T-helper 2 cell treated with Interferon-gamma antibody and Interleukin-4, amounts not matched to agents 5 μg/mL and 100 μg/mL, for 36 hours (primary cell): ENCODE measurements around the gene PERCC1.
A peak's percentile ranks its signal among the peaks of the same experiment; 100 is the strongest.
"Not testable (repeated sequence)": the region's sequence is repeated elsewhere in the genome, so short reads cannot be mapped to it uniquely, and the experiment has no call there.

Experiments used
- DNase-seq: peaks from one replicate; pipeline ENCODE4 v3.0.0; 2021; ENCODE audit warnings: low spot score
- H3K27ac Mint-ChIP-seq: one replicate; pipeline ENCODE4 v1.8.0; 2021; ENCODE audit warnings: mild to moderate bottlenecking, mixed read lengths
- H3K27me3 Mint-ChIP-seq: one replicate; pipeline ENCODE4 v1.8.0; 2021; ENCODE audit warnings: low read depth, mixed read lengths
- H3K36me3 Mint-ChIP-seq: one replicate; pipeline ENCODE4 v1.8.0; 2021; ENCODE audit warnings: low read depth, mixed read lengths
- H3K4me1 Mint-ChIP-seq: one replicate; pipeline ENCODE4 v1.8.0; 2021; ENCODE audit warnings: low read depth, mixed read lengths
- H3K4me3 Mint-ChIP-seq: one replicate; pipeline ENCODE4 v1.8.0; 2022; ENCODE audit warnings: mild to moderate bottlenecking, moderate library complexity, mixed read lengths
- H3K9me3 Mint-ChIP-seq: one replicate; pipeline ENCODE4 v1.8.0; 2021; ENCODE audit warnings: mixed read lengths

The PERCC1 gene

DNA sequence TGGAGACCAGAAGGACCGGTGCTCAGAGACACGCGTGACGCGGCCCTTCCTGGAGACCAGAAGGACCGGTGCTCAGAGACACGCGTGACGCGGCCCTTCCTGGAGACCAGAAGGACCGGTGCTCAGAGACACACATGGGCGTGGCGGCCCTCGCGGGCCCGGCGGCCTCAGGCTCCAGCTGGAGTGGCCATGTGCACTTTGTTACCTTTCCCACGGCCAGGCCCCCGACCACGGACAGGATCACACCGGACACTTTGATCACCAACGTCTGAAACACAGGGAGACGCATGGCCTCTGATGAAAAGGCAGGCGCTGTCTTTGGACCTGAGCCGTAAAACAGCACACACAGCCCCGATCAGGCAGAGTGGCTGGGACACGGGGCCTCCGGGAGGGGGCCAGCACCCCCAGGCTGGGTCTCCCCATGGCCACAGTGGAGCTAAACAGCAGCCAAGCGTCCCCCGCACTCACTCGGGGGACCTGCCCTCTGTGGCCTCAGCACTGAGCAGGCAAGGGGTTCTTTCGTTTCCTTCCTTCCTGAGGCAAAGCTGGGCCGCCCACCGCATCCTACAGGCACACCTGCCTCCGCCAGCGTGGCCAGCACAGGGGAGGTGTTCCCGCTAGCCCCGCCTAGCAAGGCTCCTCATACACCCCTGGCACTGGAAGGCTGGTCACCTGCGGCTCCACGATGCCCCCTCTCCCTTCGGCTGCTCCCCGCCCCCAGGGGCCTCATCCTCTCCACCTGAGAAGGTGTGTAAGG, 26.8 kb downstream of the PERCC1 start:
- Mint-ChIP-seq H3K27me3 (no peaks in the 10 kb centered on the region), H3K36me3 (no peaks in the 10 kb centered on the region), H3K27ac (no peak overlapping the region), H3K9me3 (no peaks in the 10 kb centered on the region), H3K4me3 (no peak overlapping the region), H3K4me1 (no peaks in the 10 kb centered on the region)
- no peak for DNase-seq

DNA sequence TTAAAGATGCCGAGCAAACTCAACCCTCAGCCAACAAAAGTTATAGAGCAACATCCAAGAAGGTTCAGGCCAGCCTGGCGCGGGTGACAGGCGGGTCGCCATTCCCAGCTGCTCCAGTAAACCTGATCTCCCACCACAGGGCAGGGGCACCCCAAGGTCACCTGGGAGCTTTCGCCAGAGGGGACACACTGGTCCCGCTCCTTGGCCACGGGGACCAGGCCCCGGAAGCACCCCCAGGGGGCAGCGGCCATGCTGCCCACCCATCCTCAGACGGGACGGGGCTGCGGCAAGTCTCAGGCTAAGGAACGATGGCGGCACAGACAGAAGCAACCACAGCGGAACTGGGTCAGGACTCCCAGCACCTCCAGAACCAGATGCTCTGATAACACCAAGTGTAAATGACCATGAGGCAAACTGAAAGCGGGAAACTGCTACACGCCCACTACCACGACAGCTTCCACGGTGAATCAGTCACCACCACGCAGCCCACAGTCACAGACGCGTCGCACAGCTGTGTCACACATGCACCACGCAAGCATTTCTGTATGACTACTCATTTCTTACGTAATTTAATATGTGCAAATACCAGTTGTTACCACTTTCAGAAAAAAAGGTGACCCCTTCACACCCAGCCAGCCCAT, 27.6 kb downstream of the PERCC1 start:
- H3K36me3 Mint-ChIP-seq = no peaks in the 10 kb centered on the region

DNA sequence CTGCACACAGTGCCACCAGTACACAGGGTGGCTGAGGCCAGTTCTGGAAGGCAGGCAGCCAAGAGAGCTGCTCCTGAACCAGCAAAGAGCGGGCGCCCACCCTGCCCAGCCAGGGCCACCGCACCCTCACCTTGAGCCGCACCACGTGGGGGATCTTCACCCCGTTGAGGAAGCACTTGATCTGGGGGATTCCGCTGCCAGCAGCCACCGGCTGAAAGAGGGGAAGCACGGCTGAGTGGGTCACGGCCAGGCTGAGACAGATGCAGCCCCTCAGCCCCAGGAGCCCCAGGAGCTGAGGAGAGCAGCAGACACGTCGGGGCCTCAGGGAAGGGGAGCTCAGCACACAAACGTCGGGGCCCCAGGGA, 28.1 kb downstream of the PERCC1 start:
- Mint-ChIP-seq H3K4me1 (no peaks in the 10 kb centered on the region), H3K36me3 (no peaks in the 10 kb centered on the region), H3K27ac (no peak overlapping the region), H3K27me3 (no peaks in the 10 kb centered on the region), H3K4me3 (no peak overlapping the region), H3K9me3 (no peaks in the 10 kb centered on the region)
- DNase-seq = no peak

More for the DNA sequence above, 27.6 kb downstream of the PERCC1 start:
- Mint-ChIP-seq H3K27me3 (no peaks in the 10 kb centered on the region), H3K4me3 (no peak overlapping the region), H3K9me3 (no peaks in the 10 kb centered on the region), H3K4me1 (no peaks in the 10 kb centered on the region), H3K27ac (no peak overlapping the region)
- peak; percentile 30 for DNase-seq

DNA sequence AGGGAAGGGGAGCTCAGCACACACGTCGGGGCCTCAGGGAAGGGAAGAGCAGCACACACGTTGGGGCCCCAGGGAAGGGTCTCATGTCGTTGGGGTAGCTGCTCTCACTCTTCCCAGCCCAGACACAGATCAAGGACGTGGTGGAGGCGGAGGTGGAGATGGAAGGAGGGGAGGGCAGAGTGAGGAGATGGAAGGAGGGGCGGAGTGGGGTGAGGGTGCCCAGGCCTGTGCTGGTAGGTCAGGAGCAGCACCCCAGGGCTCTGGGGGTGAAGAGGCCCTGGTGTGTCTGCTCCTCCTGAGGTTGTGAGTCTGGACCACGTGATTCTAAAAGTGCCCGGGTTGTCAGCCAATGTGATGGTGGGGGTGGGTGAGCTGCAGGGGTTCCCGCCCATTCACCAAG, 29.1 kb downstream of the PERCC1 start:
- Mint-ChIP-seq H3K27ac (no peak overlapping the region), H3K27me3 (no peaks in the 10 kb centered on the region), H3K4me1 (no peaks in the 10 kb centered on the region), H3K9me3 (no peaks in the 10 kb centered on the region), H3K36me3 (no peaks in the 10 kb centered on the region), H3K4me3 (no peak overlapping the region)
- no peak for DNase-seq

DNA sequence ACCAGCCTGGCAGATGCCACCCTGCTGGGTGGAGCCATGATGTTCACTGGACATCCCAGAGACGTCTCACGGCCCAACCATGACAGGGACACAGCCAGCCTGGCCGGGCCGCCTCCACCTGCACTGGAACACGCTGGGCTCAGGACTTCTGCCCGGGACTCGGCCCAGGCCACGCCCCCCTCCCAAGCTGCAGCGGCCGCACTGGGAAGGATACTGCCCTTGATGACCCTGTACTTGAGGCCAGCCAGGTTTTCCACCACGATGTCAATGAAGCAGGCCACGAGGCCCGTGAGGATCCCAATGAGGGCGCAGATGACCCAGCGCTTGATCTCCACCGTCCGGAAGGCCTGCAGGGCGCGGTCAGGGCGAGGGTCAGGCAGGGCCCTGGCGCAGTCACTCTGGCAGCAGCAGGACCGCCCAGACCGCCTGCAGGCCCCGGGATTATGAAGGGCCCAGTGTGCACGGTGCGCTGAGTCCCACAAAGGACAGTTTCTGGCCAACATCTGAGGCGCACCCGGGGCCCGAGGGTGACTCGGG, 29.8 kb downstream of the PERCC1 start:
- H3K27ac Mint-ChIP-seq = no peak overlapping the region
- no peaks in the 10 kb centered on the region for H3K4me1 Mint-ChIP-seq
- H3K27me3 Mint-ChIP-seq = no peaks in the 10 kb centered on the region
- H3K36me3 Mint-ChIP-seq = no peaks in the 10 kb centered on the region
- DNase-seq = no peak
- H3K4me3 Mint-ChIP-seq = no peak overlapping the region
- H3K9me3 Mint-ChIP-seq = no peaks in the 10 kb centered on the region

DNA sequence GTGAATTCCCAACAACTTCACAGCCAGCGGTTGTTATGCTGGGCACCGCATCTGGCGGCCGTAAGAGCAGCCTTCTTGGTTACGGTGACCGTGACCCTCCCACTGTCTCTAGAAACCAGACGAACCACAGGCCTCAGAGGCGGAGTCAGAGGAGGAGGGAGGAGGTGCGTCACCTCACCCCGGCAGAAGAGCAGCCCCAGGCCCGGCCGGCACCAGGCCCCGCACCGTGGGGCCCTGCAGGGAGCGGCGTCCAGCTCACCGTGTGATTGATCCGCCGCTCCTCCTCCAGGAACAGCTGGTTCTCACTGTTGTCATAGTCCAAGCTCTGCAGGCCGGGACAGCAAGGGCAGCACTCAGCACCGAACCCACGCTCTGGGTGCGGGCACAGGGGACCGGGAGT, 30.3 kb downstream of the PERCC1 start:
- Mint-ChIP-seq H3K36me3 (no peaks in the 10 kb centered on the region), H3K4me1 (no peaks in the 10 kb centered on the region), H3K9me3 (no peaks in the 10 kb centered on the region), H3K27me3 (no peaks in the 10 kb centered on the region), H3K4me3 (no peak overlapping the region), H3K27ac (no peak overlapping the region)
- no peak for DNase-seq

DNA sequence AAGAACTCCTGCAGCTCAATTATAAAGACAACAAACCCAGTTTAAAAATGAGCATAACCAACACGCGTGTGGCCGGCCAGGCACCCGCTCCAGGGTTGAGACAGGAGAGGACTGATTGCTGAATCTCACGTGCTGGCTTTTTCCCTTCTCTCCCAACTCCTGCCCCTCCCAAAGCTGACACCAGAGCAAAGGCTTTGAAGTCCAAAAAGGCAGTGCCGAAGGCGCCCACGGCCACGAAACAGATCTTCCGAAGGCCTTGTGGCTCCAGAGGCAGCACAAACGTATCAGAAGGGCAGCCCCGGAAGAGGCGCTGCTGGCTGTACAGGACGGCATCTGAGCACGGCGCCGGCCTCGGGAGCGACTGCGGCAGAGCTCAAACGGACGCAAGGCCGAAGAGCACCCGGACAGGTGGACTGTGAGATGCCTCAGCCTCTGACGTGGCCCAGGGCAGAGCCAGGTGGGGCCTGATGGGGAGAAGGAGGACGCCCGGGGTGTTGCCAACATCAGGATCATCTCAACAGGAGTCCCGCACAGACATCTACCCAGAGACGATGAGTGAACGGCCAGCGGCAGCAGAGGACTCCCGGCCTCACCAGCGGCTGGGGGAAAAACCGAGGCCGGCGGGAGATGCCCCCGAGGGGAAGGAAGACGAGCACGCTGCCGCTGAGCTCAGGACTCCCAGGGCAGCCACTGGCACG, 33.5 kb downstream of the PERCC1 start:
- Mint-ChIP-seq H3K27me3 (no peaks in the 10 kb centered on the region), H3K9me3 (no peaks in the 10 kb centered on the region), H3K4me3 (no peak overlapping the region), H3K27ac (no peak overlapping the region), H3K36me3 (no peaks in the 10 kb centered on the region), H3K4me1 (no peaks in the 10 kb centered on the region)
- no peak for DNase-seq

DNA sequence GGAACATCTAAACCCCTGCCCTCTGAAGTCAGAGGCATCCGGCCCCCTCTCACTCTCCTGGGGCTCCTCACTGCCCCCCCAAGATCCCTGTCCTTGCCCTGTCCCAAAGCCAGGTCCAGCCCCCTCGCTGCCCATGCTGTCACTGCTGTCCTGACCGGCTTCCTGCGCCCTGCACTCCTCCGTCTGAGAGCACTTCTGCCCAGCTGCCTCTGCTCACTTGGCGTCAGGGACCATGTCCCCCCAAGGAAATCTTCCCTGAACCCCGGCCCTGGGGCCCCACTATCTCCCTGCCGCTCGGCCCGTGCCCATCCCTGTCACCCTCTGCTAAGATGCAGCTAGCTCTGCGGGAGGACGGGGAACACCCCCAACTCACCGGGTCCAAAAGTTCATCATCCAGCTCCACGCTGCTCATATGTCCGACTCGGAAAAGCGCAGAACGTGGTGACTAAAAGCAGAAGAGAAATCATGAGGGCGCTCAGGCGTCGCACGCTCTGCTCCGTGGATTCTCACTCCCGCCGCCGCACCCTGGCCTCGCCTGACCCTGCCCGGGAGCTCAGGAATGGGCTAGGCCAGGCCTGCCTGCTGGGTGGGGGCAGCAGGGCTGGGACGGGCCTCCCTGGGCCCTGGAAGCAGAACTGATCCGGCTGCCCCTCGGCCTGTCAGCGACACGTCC, 34.2 kb downstream of the PERCC1 start:
- Mint-ChIP-seq H3K4me3 (no peak overlapping the region), H3K4me1 (no peaks in the 10 kb centered on the region), H3K36me3 (no peaks in the 10 kb centered on the region), H3K27ac (no peak overlapping the region), H3K27me3 (no peaks in the 10 kb centered on the region), H3K9me3 (no peaks in the 10 kb centered on the region)
- no peak for DNase-seq

DNA sequence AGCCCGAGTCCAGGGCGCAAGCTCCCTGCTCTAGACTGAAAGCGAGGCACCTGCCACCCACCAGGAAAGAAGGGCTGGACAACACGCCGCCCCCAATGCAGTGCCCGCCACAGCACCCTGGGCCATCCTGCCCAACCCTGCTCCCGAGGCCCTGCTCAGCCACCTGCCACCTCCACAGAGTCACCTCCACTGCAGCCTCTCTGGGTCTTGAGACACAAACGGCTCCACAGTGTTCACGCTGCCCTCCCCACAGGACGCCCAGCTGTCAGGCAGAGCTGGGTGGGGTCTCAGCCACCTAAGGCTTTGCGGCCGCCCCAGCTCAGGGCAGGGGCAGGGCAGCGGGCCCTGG, 34.7 kb downstream of the PERCC1 start:
- Mint-ChIP-seq H3K27me3 (no peaks in the 10 kb centered on the region), H3K9me3 (no peaks in the 10 kb centered on the region), H3K27ac (no peak overlapping the region), H3K4me3 (no peak overlapping the region), H3K36me3 (no peaks in the 10 kb centered on the region), H3K4me1 (no peaks in the 10 kb centered on the region)
- DNase-seq = no peak

DNA sequence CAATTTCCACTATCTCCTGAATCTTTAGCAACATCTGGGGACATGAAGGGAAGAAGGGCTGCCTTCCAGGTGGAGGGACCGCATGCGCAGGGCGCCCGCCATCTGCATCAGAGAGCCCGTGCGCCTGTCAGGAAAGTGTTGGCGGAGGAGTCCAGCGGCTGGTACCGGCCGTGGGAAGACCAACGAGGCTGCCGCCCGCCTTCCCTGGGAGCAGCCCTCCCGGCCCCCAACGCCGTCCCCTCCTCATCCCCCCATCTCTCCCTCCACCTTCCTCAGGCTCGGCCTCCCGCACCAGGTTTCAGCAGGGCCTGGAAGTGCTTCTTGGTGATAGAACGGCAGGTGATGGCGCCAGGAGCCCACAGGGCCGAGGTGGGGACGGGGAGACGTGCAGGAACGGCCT, 35.2 kb downstream of the PERCC1 start:
- H3K27me3 Mint-ChIP-seq = no peaks in the 10 kb centered on the region
- H3K9me3 Mint-ChIP-seq = no peaks in the 10 kb centered on the region
- no peak overlapping the region for H3K4me3 Mint-ChIP-seq
- no peak for DNase-seq
- no peak overlapping the region for H3K27ac Mint-ChIP-seq
- H3K4me1 Mint-ChIP-seq = no peaks in the 10 kb centered on the region
- H3K36me3 Mint-ChIP-seq = no peaks in the 10 kb centered on the region

DNA sequence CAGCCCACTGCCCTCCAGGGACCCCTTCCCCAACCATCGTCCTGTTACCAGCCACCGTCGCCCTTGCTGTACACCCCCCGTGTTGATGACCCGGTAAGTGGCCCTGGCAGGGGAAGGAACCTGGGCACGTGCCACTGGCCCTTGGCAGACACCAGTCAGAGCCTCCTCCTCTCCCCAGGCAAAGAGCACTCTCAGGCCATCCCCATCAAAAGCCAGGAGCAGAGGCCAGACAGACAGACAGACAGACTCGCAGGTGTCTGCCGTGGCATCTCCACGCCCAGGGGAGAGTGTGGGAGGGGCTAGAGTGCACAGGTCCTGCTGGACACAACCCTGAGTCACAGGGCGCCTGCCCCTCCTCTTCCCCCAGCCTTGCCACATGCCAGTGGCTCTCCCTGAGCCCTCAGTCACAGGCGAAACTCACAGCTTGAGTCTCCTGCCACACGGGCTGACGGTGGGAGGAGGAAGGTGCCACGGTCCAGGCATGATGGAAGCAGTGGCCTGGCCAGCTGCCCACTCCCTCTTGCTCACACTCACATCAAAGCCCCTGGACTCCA, 36.2 kb downstream of the PERCC1 start:
- Mint-ChIP-seq H3K4me1 (no peaks in the 10 kb centered on the region), H3K9me3 (no peaks in the 10 kb centered on the region), H3K36me3 (no peaks in the 10 kb centered on the region), H3K27me3 (no peaks in the 10 kb centered on the region), H3K4me3 (no peak overlapping the region), H3K27ac (no peak overlapping the region)
- no peak for DNase-seq

DNA sequence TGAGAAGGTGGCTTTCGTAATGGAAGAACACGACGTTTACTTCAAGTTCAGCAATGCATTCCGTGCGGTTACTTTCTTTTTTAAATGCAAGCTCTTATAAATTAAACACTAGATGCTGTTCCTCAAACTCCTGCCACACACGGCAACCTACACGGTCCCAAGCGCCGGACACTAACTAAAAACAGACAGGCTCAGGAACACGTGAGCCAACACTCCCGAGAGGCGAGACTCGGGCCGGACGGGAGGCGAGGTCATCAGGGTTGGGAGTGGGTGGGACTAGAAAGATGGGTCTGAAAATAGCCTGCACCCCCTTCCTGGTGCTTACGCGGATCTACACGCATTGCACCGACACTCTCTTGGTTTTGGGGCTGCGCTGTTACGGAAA, 37.5 kb downstream of the PERCC1 start:
- H3K4me1 Mint-ChIP-seq = no peaks in the 10 kb centered on the region
- DNase-seq = no peak
- no peaks in the 10 kb centered on the region for H3K36me3 Mint-ChIP-seq
- no peak overlapping the region for H3K27ac Mint-ChIP-seq
- H3K9me3 Mint-ChIP-seq = no peaks in the 10 kb centered on the region
- no peak overlapping the region for H3K4me3 Mint-ChIP-seq
- no peaks in the 10 kb centered on the region for H3K27me3 Mint-ChIP-seq

DNA sequence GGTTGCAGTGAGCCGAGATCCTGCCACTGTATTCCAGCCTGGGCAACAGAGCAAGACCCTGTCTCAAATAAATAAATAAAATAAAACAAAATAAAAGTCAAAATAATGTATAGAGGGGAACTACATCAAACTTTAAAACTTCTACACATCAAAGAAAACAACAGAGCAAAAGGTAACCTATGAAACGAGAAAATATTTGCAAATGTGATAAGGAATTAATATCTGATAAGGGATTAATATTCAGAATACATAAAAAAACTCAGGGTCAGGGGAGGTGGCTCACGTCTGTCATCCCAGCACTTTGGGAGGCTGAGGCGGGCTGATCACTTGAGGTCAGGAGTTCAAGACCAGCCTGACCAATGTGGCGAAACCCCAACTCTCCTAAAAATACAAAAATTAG, 38.3 kb downstream of the PERCC1 start:
- H3K9me3 Mint-ChIP-seq, H3K36me3 Mint-ChIP-seq, H3K4me1 Mint-ChIP-seq, H3K27ac Mint-ChIP-seq, DNase-seq, H3K4me3 Mint-ChIP-seq, H3K27me3 Mint-ChIP-seq: not testable (repeated sequence)
